ENCODE results near the gene RELL2.

RELL2 gene

DNA sequence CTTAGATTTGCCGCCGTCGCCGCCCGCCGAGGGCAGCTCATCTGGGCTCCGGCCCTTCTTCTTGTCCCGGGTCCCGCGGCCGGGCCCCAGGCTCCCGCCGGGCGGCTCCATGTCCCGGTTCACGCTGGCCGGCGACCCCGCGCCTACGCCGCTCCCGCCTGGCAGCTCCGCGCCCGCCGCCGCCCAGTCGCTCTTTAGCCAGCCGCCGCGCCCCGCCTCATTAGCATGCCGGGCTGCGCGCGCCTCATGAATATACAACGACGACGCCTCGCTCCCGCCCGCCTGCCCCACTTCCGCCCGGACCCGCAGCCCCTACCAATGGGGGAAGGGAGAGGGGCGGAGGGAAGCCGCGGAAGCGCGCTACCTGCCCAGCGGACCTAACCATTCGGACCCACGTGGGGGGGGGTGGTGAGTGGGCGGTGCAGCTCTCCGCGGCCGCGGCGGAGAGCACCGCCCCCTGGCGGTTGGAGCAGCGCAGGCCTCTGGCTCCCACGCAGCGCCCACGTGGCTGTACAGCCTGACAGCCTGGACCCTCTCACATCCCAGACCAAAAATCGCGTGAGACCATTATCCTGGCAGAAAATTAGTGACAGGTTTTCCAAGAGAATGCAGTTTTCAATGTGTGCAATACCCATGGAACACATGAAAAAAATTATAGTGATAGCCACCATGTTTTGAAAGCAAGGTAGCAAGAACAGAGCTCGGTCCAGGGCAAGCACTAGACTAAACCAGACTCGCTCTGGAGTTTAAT lies 17.8 kb upstream of the RELL2 start, which contains the start of gene DIAPH1:
TSS of gene DIAPH1 (minus strand) at position 197 of the 751 bp plus-strand sequence. CDS start at position 111, 86 bp downstream.
- peak; percentile 95 to 98 for DNase-seq (ENCODE audit: low read depth in 1 of 2, low spot score in 1 of 2)

DNA sequence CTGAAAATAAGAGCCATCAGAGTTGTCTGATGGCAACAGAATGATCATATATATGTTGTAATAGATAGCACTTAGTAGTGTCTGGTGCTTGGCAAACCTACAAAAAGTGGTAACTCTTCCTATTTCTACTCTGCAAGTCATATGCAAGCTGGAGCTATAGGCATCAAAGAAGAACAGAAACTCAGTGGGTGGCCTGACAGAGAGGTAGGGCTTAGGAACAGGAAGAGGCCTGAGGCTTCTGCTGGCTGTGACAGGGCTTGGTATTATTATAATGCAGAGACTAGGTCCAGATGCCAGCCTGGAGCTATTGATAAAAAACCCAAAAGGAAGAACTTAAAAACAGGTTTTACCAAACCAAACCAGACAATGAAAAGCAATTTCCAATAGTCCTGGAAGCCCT lies 13.6 kb upstream of the RELL2 start:
- no peak for DNase-seq (ENCODE audit: low read depth in 1 of 2, low spot score in 1 of 2)

DNA sequence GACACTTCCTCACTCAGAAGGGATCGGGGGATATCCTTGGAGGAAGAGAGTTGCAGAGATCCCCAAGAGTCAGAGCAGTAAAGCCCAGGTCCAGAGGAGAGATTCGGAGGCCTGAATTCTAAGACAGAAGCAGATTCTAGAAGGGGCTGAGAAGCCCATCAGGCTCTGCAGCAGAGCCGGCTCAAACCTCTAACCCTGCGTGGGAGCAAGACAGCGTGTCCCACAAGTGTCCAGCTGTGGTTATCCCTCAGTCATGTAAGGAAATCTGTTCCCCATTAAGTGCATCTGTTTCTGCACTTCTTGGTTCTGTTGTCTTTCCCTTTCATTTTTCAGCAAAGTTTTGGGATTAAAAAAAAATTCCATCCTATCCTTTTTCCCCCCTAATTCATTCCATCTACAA lies 13.2 kb upstream of the RELL2 start:
- DNase-seq (ENCODE audit: low read depth in 1 of 2, low spot score in 1 of 2): no peak

DNA sequence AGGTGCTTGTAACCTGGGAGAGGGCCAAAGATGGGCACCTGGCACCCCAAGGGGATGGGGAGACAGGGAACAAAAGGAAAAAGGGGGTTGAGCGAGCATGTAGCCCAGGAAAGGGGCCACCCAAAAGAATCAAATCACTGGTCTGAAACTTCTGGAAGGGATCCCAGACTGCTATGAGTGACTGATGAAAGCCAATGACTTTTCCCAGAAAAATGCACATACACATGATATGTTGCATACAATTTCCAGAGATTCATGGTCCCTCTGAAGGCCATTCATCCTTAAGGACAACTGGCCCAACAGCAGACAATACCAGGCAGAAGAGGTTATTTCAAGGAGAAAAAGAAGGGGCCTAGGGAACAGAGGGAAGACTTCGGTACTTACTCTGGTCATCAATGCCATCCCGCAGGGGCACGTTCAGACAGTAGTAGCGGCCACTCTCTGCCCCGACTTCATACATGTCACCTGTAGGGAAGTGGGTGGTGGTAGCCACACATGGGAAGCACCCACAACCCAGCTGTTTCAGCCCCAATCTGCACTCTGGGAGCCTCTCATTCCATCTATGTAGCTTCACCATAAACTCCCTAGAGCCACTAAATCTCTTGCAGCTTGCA lies 8.5 kb upstream of the RELL2 start:
- no peak for DNase-seq (ENCODE audit: low read depth in 1 of 2, low spot score in 1 of 2)

DNA sequence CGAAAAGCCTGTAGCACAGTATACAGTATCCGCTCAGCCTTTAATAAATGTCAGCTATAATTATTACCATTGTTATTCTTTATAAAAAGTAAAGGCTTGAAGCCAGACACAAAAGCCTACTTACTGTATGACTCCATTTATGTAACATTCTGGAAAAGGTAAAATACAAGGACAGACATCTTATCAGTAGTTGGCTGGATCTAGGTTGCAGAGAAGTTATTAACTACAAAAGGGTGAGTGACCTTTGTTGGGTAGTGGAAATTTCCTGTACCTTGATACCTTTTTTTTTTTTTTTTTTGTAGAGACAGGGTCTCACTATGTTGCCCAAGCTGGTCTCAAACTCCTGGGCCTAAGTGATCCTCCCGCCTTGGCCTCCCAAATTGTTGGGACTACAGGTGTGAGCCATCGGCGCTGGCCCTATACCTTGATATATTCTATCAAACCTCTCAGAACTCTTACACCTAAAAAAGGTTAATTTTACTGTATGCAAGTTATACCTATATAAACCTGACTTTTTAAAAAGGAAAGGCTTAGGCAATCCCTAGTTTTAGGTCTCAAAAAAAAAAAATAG lies 6.1 kb upstream of the RELL2 start:
- no peak for DNase-seq (ENCODE audit: low read depth in 1 of 2, low spot score in 1 of 2)

DNA sequence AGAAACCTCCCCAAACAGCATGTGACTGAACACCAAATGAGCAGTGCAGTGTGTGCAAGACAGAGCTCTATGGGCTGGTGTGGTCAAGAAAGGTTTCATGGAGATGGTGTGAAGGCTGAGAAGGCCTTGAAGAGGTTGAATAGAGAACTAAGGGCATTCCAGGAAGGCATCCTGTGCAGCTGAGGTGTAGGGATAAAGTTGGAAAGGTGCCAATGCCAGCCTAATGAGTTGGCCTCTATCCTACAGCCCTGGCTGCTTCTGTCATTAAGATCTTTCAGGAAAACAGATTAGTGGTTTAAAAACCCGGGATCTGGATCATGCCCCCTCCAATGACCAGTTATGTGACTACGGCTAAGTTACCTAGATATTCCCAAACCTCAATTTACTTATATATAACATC lies 4.1 kb upstream of the RELL2 start:
- DNase-seq (ENCODE audit: low read depth in 1 of 2, low spot score in 1 of 2): no peak

DNA sequence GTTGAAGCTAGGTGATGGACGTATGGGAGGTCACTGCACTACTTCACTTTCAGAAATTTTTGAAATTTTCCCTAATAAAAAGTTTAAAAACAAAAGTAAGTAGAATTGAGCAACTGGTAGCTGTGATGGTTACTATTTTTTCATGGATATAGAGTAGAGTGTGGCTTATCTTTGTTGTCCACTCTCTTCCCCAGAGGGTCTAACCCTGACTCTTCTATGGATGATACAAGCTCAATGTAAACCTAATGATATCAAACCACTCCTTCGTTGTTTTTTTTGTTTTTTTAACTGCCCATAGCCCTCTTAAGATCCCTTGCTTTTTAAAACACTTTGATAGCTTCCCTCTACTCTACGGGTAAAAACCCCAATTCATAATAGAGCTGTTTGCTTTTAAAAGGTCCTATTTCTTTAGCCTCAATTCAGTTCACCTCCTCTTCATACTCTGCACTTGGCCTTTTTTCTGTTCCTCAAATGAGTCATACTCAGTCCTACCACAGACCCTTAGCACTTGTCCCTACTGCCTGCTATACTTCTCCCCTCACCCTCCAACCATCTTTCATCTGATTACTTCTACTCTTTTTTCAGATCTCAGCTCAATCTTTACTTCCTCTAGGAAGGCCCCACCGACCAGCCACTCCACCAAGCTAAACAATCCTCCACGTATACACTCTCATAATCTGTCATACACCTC lies 2.8 kb upstream of the RELL2 start:
- no peak for DNase-seq (ENCODE audit: low read depth in 1 of 2, low spot score in 1 of 2)

DNA sequence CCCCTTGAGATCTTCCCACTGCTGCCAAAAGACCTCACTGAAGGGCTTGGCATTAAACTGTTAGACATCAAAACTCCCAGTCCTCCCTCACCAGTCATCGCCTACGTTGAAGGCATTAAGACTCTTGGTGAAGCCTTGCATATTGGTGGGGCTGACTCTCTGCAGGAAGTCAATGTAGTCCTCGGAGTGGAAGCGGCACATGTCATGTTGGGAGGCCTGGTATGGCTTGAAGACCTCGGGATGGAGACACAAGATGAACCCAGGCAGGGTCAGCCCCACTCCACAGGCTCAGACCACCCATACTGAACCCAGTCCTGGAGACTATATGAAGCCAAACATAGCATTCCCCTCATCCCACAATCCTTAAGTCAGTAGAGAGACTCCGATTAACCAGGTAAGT lies 2.1 kb upstream of the RELL2 start:
- no peak for DNase-seq (ENCODE audit: low read depth in 1 of 2, low spot score in 1 of 2)

DNA sequence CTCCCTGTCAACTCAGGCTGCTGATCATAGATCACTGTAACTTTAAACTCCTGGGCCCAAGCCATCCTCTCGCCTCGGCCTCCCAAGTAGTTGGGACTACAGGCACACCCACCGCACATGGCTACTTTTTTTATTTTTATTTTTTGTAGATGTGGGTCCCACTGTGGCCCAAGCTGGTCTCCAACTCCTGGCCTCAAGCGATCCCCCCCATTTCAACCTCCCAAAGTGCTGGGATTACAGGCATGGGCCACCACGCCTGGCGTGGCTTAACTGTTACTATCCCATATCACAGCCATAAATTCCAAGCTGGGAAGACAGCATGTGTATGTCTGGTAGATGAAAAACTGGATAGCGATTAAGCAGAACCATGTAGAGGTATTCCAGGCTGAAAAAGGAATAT lies 1.2 kb upstream of the RELL2 start:
- DNase-seq (ENCODE audit: low read depth in 1 of 2, low spot score in 1 of 2): no peak

DNA sequence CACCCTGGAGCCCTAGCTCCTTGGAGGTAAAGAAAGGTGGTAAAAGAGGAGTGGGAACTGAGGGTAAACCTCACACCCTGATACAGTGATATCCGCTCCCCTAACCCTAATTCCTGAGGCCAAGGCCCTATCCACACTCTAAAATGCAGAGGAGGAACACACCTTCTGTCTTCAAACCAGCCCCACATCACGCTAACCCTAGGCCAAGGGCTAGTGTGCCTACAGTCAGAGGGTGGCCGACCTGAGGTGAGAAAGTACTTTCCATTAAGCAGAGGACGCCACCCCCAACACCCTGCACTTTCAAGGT lies 738 bp upstream of the RELL2 start:
- DNase-seq (ENCODE audit: low read depth in 1 of 2, low spot score in 1 of 2): no peak

DNA sequence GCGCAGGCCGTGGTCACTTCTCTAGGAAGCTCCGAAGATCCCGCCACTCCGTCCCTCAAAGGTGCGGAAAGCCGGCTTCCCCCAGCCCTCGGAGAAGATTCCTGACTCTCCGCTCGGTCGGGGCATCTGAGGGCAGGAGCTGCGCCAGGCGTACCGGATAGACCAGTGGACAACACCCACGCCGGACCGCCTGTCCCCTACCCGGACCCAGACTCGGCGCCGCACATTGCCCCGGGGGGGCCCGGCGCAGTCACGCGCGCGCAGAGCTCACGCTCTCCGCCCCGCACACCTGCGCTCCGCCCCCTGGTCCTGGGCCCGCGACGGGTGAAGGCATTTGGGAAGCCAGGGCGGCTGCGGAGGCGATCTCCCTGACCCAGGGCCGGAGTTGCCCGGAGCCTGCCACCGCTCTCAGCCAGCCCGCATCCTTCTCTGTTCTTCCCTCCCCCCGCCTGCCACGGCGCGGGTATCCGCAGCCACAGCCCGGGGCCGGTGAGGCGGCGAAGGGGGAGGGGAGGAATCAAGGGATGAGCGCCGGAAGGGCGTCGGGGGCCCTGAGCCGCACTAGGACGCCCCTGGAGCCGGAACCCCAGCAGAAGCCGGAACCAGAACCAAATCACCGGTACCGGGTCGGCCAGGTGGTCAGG lies 448 bp downstream of the RELL2 start:
- DNase-seq (ENCODE audit: low read depth in 1 of 2, low spot score in 1 of 2): peak; percentile 18 to 49

DNA sequence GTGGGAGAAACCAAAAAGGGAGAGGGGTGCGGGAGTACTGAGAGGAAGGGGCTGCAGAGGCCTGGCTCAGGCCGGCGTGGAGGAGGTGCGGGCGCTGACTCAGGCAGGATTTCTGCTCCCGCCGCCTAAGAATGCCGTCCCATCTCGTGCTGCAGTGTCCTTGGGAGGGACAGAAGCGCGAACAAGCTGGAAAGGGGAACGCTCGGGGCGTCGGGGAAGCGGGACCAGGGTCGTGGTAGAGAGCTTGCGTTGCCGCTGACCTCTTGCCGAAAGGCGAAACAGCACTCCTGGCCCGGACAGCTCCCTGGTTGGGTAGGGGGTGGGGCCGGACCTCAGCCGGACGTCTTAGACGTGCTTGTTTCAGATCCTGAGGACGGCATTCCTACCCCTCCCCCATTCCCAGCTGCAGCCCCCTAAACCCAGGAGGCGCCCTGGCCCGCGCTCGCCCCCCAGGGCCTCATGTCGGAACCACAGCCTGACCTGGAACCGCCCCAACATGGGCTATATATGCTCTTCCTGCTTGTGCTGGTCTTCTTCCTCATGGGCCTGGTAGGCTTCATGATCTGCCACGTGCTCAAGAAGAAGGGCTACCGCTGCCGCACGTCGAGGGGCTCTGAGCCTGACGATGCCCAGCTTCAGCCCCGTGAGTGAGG lies 1.1 kb downstream of the RELL2 start:
- DNase-seq (ENCODE audit: low read depth in 1 of 2, low spot score in 1 of 2): peak; percentile 29 to 42

DNA sequence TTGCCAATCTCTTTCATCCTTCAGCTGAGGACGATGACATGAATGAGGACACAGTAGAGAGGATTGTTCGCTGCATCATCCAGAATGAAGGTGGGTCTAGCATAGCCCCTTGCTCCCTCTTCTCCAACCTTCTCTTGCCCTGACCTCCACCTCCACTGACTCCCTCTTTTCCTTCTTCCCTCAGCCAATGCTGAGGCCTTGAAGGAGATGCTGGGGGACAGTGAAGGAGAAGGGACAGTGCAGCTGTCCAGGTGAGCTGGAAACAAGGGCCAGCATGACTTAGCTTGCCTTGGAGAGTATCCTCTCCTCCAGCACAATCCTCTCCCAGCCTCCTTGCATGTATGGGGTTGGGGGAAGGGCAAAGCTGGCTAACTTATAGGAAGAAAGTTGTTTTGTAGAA lies 2.0 kb downstream of the RELL2 start:
- DNase-seq (ENCODE audit: low read depth in 1 of 2, low spot score in 1 of 2): no peak

DNA sequence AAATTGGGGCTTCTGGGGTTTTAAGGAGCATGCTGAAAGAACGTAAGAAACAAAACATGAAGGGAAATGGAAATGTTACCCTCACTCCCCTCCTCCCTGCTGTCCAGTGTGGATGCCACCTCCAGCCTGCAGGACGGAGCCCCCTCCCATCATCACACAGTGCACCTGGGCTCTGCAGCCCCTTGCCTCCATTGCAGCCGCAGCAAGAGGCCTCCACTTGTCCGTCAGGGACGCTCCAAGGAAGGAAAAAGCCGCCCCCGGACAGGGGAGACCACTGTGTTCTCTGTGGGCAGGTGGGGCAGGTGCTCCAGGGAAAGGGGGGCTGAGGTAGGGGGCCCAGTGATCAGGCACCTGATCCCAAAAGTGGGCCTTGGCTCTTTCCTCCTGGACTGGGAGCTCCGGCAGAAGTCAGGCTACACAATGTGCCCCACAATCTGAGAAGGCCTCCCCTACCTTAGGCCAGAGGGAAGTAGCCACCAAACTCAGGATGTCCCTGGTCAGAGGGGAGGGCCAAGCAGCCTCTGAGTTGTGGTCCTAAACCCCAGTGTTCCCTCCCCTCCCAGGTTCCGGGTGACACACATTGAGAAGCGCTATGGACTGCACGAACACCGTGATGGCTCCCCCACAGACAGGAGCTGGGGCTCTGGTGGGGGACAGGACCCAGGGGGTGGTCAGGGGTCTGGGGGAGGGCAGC lies 2.7 kb downstream of the RELL2 start:
- DNase-seq (ENCODE audit: low read depth in 1 of 2, low spot score in 1 of 2): no peak

DNA sequence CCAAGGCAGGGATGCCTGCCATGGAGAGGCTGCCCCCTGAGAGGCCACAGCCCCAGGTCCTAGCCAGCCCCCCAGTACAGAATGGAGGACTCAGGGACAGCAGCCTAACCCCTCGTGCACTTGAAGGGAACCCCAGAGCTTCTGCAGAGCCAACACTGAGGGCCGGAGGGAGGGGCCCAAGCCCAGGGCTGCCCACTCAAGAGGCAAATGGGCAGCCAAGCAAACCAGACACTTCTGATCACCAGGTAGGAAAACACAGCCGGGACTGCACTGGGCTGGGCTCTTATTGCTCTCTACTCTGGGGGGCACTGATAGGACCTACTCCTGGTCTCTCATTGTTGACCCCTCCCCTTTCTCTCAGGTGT lies 3.2 kb downstream of the RELL2 start:
- no peak for DNase-seq (ENCODE audit: low read depth in 1 of 2, low spot score in 1 of 2)

DNA sequence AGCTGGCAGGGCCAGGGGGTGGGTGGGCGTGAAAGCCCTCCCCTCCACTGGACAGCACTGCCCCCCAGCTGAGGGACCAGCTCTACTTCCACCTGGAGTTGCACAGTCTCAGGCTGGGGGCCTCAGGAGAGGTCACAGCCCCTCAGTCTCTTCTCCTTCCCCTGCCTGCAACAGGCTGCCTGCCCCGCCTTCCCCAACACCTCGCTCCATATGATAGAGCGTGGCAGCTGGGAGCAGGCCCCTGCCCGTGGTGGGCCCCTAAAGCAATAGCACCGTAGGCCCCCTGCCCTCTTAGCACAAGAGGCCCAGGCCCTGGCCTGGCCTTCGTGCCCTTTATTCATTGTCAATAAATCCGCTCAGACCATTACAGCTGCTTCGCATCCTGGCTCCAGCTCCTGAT lies 3.9 kb downstream of the RELL2 start:
- DNase-seq (ENCODE audit: low read depth in 1 of 2, low spot score in 1 of 2): no peak

DNA sequence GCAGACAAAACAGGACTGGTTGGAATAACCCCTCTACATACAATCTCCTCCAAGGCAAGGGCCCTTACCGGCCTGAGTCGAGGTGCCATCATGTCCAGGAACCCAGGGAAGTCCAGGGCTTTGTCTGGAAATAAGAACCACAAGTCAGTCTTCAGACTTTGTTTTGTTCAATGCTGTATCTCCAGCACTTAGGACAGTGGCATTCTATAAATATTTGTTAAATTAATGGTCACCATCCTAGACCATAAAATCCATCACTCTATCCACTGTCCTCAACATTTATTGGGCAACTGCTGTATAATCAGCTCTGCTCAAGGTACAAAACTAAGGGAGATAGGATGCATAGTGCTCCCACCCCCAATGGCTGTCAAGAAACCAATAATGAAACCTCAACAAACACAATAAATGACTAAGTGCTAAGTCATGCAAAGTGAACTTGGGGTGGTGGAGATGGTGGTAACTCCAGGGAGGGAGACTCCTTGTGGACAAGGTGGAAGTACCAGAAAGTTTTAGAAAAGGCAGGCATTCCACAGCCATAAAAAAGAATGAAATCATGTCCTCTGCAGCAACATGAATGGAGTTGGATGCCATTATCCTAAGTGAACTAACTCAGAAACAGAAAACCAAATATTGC lies 5.0 kb downstream of the RELL2 start:
- DNase-seq (ENCODE audit: low read depth in 1 of 2, low spot score in 1 of 2): no peak

DNA sequence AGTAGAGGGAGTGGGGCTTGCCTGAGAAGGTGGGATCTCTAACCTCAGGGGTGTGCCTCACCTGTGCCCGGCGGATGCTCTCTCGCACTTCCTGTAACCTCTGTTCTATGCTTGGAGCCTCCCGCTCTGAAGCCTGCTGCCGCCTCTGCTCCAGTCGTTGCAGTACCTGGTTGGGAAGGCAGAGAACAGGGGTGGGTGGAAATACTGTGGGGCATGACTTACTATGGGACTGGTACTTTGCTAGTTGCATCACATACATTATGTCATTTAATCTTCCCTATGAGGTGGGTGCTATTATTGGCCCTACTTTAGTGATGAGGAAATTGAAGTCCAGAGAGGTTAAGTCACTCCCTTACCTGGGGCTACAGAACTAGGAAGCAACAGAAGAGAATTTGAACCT lies 9.2 kb downstream of the RELL2 start:
- DNase-seq (ENCODE audit: low read depth in 1 of 2, low spot score in 1 of 2): no peak

DNA sequence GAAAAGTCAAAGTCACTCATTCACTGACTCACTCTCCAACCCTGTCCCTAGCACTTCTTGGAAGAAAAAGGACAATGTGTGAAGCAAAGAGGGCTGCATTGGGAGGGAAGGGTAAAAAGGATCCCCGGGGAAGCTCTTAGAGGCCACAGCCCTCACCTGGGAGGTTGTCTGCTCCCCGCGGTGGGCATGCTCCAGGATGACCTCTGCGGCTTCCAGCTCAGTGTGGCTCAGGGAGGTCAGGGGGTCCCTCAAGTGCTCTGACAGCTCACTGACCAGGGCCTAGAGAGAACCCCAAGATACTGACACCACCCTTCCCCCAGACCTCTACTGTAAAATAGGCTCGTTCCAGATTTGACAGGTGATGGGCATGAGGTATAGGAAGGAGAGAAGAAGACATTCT lies 10.4 kb downstream of the RELL2 start:
- no peak for DNase-seq (ENCODE audit: low read depth in 1 of 2, low spot score in 1 of 2)

DNA sequence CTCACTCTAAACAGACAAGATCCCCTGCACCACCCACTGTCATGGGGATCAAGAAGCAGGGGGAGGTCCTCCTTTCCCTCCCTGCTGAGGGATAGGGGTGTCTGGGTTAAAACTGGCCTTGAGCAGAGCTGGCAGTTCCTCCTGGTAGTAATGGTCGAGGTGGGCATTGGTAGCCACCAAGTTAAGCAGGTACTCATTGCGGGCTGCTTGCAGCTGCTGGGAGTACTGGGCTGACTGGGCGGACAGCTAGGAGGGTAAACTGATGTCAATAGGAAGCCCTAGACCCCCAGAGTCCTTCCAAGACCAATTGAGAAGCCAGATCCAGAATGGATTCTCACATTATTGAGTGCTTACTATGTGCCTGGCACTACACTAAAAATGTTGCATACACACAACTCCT lies 11.1 kb downstream of the RELL2 start:
- DNase-seq (ENCODE audit: low read depth in 1 of 2, low spot score in 1 of 2): no peak
